IPS DF 19.7 (cell line): ENCODE results near the gene CYP27C1.
"Not testable (repeated sequence)": the region's sequence is repeated elsewhere in the genome, so short reads cannot be mapped to it uniquely, and the experiment has no call there.

Experiments used
- DNase-seq: peaks from one replicate; pipeline ENCODE4 v3.0.0-alpha.2; 2013; ENCODE audit warnings: low read depth, low spot score

CYP27C1 gene

GRCh38 chr2:127220102-127220767, at the start of gene CYP27C1:
Gene CYP27C1 (minus strand): TSS chr2:127220299. CDS start chr2:127220270, 29 bp downstream.
- DNase-seq = no peak

GRCh38 chr2:127261804-127262406, 41.8 kb upstream of the CYP27C1 start:
- DNase-seq = no peak

- DNase-seq = no peak
Observed at GRCh38 chr2:127259355-127259754, 39.3 kb upstream of the CYP27C1 start.

GRCh38 chr2:127256866-127257265, 36.8 kb upstream of the CYP27C1 start:
- no peak for DNase-seq

GRCh38 chr2:127256381-127256780, 36.3 kb upstream of the CYP27C1 start:
- DNase-seq = no peak

GRCh38 chr2:127255721-127256120, 35.6 kb upstream of the CYP27C1 start:
- DNase-seq = no peak

GRCh38 chr2:127255146-127255545, 35.0 kb upstream of the CYP27C1 start:
- DNase-seq = no peak

DNA sequence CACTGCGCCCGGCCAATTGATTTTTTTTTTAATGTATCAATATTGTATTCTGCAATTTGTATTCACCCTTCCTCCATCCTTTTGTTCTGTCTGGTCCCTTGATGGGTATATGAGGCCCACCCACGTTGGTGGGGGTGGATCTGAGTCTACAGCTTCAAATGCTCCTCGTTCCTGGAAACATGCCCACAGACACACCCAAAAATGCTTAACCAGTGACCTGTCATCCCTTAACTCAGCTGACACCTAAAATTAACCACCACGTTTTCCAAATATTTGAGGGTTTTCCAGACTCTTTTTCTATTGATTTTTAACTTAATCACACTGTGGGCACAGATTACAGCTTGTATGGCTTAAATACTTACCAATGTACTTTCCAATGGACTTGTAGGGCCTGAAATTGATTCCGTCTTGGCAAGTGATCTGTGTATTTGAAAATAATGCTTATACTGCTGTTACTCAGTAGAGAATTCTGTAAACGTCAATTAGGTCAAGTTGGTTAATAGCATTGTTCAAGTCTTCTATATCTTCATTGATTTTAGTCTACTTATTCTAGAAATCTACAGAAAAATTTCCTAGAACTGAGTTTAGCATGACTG, 34.4 kb upstream of the CYP27C1 start:
- no peak for DNase-seq

- DNase-seq = not testable (repeated sequence)
Observed at GRCh38 chr2:127241184-127241583, 21.1 kb upstream of the CYP27C1 start.

- no peak for DNase-seq
Observed at GRCh38 chr2:127239395-127239794, 19.3 kb upstream of the CYP27C1 start.

GRCh38 chr2:127237768-127238167, 17.7 kb upstream of the CYP27C1 start:
- not testable (repeated sequence) for DNase-seq

- no peak for DNase-seq
Observed at GRCh38 chr2:127235082-127235702, 15.1 kb upstream of the CYP27C1 start.

DNA sequence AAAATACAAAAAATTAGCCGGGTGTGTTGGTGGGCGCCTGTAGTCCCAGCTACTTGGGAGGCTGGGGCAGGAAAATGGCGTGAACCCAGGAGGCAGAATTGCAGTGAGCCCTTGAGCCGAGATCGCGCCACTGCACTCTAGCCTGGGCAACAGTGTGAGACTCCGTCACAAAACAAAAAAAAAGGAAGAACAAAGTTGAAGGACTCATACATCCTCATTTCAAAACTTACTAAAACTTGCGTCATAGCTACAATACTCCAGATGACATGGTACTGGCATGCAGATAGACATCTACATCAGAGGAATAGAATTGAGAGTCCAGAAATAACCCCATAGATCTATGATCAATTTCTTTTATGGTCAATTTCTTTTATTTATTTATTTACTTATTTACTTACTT, 13.6 kb upstream of the CYP27C1 start:
- no peak for DNase-seq

DNA sequence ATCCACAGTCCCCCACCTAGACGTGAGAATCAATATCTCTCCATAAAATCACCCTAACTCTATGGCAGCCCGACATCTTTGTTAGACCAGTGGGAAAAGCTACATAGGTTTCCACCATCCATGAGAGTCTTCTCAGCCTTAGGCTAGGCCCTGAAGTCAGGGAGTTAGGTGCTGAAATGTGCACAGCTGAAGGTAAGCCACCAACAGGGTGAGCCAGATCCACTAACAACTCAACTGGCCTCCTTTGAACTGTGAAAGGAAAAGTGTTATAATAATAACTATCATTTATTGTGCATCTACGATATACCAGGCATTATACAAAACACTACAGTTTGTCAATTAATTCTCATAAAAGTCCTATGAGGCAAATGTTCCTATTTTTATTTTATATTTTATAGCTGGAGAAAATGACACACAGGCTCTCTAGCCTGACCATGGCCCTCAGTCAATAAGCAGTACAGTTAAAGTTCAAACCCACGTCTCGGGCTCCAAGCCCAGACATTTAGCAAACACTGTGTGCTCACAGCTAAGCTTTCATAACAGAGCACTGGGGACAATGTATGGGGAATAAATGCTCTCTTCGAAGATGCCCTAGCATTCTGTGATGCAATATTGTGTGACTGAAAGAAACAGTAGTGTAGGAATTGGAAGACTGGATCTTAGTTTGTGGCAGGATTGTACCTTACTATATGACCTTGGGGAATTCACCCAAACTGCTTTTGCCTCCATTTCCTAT, 11.2 kb upstream of the CYP27C1 start:
- DNase-seq = no peak

DNA sequence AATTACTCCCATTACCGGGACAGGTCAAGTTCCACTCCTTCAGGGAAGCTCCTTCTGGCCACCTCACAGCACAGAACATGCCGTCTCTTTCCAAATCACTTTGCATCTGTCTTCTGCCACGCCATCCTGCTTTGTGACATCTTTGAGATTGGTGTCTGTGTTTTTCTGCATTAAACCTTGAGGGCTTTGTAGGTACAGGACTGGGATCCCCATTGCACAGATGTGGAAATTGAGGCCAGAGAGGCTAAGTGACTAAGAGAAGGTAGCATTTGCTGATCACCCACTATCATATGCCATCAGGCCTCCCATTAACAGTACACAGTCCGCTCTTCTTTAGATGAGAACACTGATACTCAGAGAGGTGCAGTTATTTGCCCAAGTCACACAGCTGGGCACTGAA, 9.5 kb upstream of the CYP27C1 start:
- no peak for DNase-seq

- no peak for DNase-seq
Observed at GRCh38 chr2:127228102-127228501, 8.0 kb upstream of the CYP27C1 start.

- not testable (repeated sequence) for DNase-seq
Observed at GRCh38 chr2:127227264-127227660, 7.2 kb upstream of the CYP27C1 start.

DNA sequence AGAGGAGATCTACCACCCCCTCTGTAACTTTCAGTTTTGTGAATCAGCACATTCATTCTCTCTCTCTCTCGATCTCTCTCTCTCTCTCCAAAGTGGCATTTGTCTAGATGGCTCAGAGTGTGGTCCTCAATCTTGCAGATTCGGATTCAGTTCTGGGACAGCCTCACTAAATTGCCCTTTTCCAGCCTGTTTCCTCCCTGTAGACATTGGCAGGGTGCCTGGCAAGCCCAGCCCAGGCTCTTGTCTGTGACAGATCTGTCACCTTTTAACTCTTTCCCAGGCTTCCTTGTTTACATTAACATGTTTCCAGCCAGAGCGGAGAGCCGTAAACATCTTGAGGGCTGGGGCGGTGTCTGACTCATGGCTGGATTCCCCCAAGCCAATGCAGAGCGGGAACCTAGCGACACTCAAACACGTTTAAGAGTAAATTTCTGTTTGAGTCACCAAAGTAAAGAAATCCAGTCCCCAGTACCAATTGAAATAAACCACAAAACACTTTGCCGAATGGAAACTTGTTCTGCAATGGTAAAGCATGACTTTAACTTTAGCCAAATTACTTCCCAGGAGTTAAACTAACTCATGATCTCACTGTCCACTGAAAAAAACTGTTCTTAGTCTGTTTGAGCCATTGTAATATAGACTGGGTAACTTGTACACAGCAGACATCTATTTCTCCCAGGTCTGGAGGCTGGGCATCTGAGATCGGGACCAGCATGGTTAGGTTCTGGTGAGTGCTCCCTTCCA, 6.6 kb upstream of the CYP27C1 start:
- DNase-seq = no peak

- DNase-seq = no peak
Observed at GRCh38 chr2:127226132-127226519, 6.0 kb upstream of the CYP27C1 start.

DNA sequence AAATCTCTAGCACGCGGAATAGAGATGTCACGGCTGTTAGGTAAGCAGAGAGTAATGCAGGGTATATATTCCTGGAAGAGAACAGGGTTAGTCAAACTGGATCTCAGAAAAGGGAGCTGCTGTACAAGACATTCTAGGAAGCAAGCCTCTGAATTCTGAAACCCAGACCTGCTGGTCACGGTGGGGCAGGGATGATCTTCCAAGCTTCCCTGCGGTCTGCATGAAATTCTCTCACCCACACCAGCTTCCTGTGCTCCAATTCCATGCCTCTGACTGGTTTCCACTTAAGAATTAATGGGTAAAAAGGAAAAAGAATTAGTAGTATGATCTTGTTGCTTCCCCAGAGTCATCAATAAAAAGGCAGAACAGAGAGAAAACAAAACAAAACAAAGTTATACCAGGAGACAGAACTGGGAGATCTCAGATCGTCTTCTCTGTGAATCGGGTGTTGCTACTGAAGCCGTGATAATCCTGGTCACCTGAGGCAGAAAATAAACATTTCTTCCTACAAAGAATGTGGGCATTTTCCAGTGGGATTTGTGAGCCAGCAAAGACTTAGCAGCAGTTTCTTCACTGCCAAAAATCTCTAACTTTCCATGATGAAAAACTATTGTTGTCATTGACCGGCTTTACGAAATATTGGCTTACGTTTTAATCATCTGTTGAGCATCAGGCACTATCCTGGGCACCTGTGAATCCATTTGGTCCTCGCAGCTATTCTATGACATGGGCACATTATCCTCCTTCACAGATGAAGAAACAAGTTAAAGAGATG, 5.3 kb upstream of the CYP27C1 start:
- DNase-seq = no peak
